Activated T-cell treated with anti-CD3 and anti-CD28 coated beads, Interleukin-2, amount 50 U/mL, for 72 hours (primary cell): ENCODE measurements around the gene CNOT2. TPM values are rescaled to one million over a fixed set of nuclear protein-coding genes. Genes with fewer than 3 reads are reported as not detected.

Experiments
- ATAC-seq, 2 donors: fragments of 150-1000 bp; cut with Tn5 transposase; replicated peaks in 1 of 2; 2 replicates each; pipeline ENCODE4 v1.10.0; 2021; ENCODE audit warnings: moderate library complexity in 2 of 2, mild to moderate bottlenecking in 1 of 2
- DNase-seq, 2 donors: peaks; one replicate each; pipeline ENCODE4 v3.0.0; 2021 to 2022; ENCODE audit warnings: mixed read lengths in 1 of 2
- H3K27ac Mint-ChIP-seq: one replicate; pipeline ENCODE4 v1.8.0; 2022; ENCODE audit warnings: mild to moderate bottlenecking, moderate library complexity, mixed read lengths
- H3K27me3 Mint-ChIP-seq: one replicate; pipeline ENCODE4 v1.8.0; 2022; ENCODE audit warnings: low read depth, mixed read lengths
- H3K36me3 Mint-ChIP-seq, 2 donors: one replicate each; pipeline ENCODE4 v1.8.0; 2022; ENCODE audit warnings: mixed read lengths in 2 of 2, mild to moderate bottlenecking in 1 of 2; ENCODE audit not compliant: insufficient read depth in 2 of 2
- H3K4me1 Mint-ChIP-seq: one replicate; pipeline ENCODE4 v1.8.0; 2022; ENCODE audit warnings: low read depth, mixed read lengths
- H3K4me3 Mint-ChIP-seq, 2 donors: one replicate each; pipeline ENCODE4 v1.8.0; 2022; ENCODE audit warnings: mild to moderate bottlenecking in 2 of 2, mixed read lengths in 2 of 2, moderate library complexity in 2 of 2
- H3K9me3 Mint-ChIP-seq, 2 donors: one replicate each; pipeline ENCODE4 v1.8.0; 2022; ENCODE audit warnings: mixed read lengths in 2 of 2
- total RNA-seq, 2 donors: library from RNA; stranded (reverse); gene quantifications; one replicate each; pipeline ENCODE4 v1.2.3, GENCODE V29; 2022

Gene CNOT2
- total RNA-seq, 2 donors from 2014 or later, result 62.8 to 65.6 TPM

DNA sequence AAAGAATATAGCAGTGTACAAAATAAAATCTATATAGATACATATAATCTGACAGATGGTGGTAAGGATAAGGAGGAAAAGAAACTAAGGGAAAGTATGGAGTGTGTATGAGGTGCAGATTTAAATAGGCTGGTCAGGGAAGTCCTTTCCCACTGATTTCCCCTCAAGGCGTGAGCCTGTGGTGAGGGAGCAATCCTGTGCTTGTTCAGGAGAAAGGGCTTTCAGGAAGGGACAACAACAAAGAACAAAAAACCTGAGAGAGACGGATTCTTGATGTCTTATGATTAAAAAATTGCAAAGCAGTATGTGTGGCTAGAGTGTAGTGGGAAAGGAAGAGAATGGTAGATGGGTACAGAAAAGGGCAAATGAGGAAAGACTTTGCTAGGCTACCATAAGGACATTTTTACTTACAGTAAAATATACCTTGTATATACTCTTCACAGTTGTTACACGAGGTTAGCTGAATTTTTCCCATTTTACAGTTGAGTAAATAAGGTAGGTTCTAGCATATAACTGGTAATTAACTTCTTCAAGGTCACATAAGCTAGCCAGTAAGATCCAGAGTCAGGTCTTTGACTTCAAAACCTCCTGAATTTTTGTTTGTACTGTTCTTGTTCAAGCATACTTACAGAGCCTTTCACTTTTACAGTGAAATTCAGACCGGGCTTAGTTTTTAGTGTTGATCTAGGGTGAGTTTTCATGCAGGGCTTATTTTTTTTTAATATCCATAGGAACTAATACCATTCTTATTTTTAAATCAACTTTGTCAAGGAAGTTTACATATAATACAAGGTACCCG is 15.6 kb downstream of the CNOT2 start:
- peaks cover 83% of the 10 kb centered on the region for H3K4me1 Mint-ChIP-seq
- H3K27ac Mint-ChIP-seq, result no peak overlapping the region
- no peaks in the 10 kb centered on the region for H3K9me3 Mint-ChIP-seq
- no peaks in the 10 kb centered on the region for H3K27me3 Mint-ChIP-seq
- ATAC-seq (no peak), DNase-seq (no peak)
- no peak overlapping the region for H3K4me3 Mint-ChIP-seq
- H3K36me3 Mint-ChIP-seq, result peaks cover 5 to 16% of the 10 kb centered on the region in 2 donors

- Mint-ChIP-seq H3K4me3 (no peak overlapping the region), H3K36me3 (peaks cover 5 to 17% of the 10 kb centered on the region in 2 donors), H3K9me3 (no peaks in the 10 kb centered on the region), H3K4me1 (peaks cover 79% of the 10 kb centered on the region), H3K27ac (peak overlapping the region; percentile 44), H3K27me3 (no peaks in the 10 kb centered on the region)
- no peak for ATAC-seq
- DNase-seq, result no peak
Observed at GRCh38 chr12:70260646-70261045, 17.4 kb downstream of the CNOT2 start.

GRCh38 chr12:70264067-70264867 is 21.0 kb downstream of the CNOT2 start:
- Mint-ChIP-seq H3K36me3 (peaks cover 8 to 20% of the 10 kb centered on the region in 2 donors), H3K4me3 (no peak overlapping the region), H3K27me3 (no peaks in the 10 kb centered on the region), H3K4me1 (peaks cover 75% of the 10 kb centered on the region), H3K9me3 (peaks cover 0 to 3% of the 10 kb centered on the region in 2 donors), H3K27ac (no peak overlapping the region)
- no peak for DNase-seq
- ATAC-seq, result peak; percentile 57 to 64

- H3K27ac Mint-ChIP-seq, result peak overlapping the region; percentile 77
- peaks cover 68% of the 10 kb centered on the region for H3K4me1 Mint-ChIP-seq
- H3K4me3 Mint-ChIP-seq, result peak overlapping the region in 1 of 2 donors; percentile 58
- no peak for DNase-seq
- no peak for ATAC-seq
- H3K36me3 Mint-ChIP-seq, result peaks cover 8 to 20% of the 10 kb centered on the region in 2 donors
- no peaks in the 10 kb centered on the region for H3K27me3 Mint-ChIP-seq
- H3K9me3 Mint-ChIP-seq, result peaks cover 0 to 3% of the 10 kb centered on the region in 2 donors
Observed at GRCh38 chr12:70265132-70265531, 21.9 kb downstream of the CNOT2 start.

- ATAC-seq (peak; percentile 81 to 95), DNase-seq (peak in 1 of 2 donors; percentile 6)
- Mint-ChIP-seq H3K9me3 (peaks cover 0 to 3% of the 10 kb centered on the region in 2 donors), H3K4me3 (peak overlapping the region; percentile 31 to 65), H3K36me3 (peaks cover 5 to 17% of the 10 kb centered on the region in 2 donors), H3K27me3 (no peaks in the 10 kb centered on the region), H3K4me1 (peaks cover 65% of the 10 kb centered on the region), H3K27ac (peak overlapping the region; percentile 80)
Observed at GRCh38 chr12:70267550-70267949, 24.3 kb downstream of the CNOT2 start.

DNA sequence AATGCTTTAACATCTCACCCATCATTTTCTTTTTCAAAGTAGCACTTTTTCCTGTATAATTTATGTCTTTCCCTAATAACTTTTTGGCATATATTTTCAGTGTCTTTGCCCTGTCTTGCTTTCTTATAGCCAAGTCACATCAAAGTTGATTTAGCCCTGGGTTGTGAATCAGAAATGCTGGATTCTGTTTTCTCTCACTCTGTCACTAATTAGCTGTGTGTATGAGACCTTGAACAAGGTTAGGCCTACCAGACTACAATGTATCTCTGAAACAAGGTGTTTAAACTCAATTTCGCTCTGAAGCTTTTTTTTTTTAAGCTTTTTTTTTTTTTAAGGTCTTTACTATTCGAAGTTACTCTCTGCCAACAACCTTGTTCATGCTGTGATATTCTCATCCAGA is 25.7 kb downstream of the CNOT2 start:
- no peak overlapping the region for H3K4me3 Mint-ChIP-seq
- H3K9me3 Mint-ChIP-seq, result peaks cover 0 to 3% of the 10 kb centered on the region in 2 donors
- no peaks in the 10 kb centered on the region for H3K27me3 Mint-ChIP-seq
- peaks cover 58% of the 10 kb centered on the region for H3K4me1 Mint-ChIP-seq
- no peak for ATAC-seq
- peaks cover 3 to 5% of the 10 kb centered on the region in 2 donors for H3K36me3 Mint-ChIP-seq
- DNase-seq, result no peak
- H3K27ac Mint-ChIP-seq, result peak overlapping the region; percentile 42

DNA sequence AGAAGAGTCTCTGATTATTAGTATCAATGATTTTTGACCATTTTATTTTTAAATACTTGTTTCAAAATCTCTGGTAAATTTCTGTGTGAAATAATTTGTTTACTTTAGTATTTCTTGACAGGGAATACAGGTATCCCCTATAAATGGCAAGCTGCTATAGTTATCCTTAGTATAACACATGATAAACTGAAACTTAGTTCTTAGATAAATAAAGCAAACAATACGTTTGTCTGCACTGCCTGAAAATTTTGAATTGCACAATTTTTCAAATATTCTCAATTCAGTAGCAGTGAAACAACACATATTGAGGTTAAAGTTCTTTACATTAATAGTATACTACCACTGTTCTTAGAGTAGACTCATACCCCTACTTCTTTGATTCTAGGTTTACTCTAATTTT is 26.9 kb downstream of the CNOT2 start:
- peaks cover 60% of the 10 kb centered on the region for H3K4me1 Mint-ChIP-seq
- H3K27ac Mint-ChIP-seq, result no peak overlapping the region
- H3K9me3 Mint-ChIP-seq, result peaks cover 3 to 6% of the 10 kb centered on the region in 2 donors
- ATAC-seq (no peak), DNase-seq (no peak)
- peaks cover 6 to 12% of the 10 kb centered on the region in 2 donors for H3K36me3 Mint-ChIP-seq
- H3K27me3 Mint-ChIP-seq, result no peaks in the 10 kb centered on the region
- no peak overlapping the region for H3K4me3 Mint-ChIP-seq

DNA sequence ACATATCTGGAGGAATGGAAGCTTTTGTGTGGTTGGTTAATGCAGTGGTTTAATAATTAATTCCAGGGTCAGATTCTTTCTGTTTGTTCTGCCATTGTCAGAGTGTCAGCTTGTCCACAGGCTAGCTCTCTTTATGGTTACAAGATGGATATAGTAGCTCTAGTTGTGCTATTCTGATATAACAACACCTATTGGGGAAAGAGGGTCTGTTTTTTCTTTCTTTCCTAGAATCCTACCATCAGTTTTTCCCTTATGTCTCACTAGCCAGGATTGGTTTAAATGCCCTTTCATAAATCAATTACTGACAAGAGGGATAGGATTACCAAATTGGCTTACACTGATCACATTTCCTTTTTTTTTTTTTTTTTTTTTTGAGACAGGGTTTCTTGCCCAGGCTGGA is 27.8 kb downstream of the CNOT2 start:
- H3K4me1 Mint-ChIP-seq, result peaks cover 63% of the 10 kb centered on the region
- peaks cover 3 to 6% of the 10 kb centered on the region in 2 donors for H3K9me3 Mint-ChIP-seq
- ATAC-seq, result no peak
- H3K36me3 Mint-ChIP-seq, result peaks cover 8 to 17% of the 10 kb centered on the region in 2 donors
- DNase-seq, result no peak
- H3K27ac Mint-ChIP-seq, result no peak overlapping the region
- H3K4me3 Mint-ChIP-seq, result no peak overlapping the region
- no peaks in the 10 kb centered on the region for H3K27me3 Mint-ChIP-seq

DNA sequence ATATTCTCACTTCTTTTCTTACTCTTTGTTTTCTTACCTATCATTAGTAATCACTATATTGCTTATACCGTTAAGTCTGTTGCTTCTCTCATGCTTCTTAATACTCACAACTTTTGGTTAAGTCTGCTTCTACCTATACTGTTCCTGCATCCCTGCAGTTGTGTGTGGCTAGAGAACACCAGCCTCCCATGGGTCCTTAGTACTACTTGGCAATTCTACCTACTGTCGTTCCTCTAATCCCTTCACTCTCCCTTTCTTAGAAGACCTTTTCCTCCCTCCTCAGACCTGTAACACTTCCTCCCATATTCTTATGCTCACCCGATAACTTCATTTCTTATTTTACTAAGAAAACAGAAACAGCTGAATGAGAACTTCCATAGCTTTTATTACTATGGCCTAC is 29.3 kb downstream of the CNOT2 start:
- H3K9me3 Mint-ChIP-seq, result peaks cover 3% of the 10 kb centered on the region in 2 donors
- ATAC-seq (no peak), DNase-seq (no peak)
- H3K27ac Mint-ChIP-seq, result no peak overlapping the region
- H3K4me1 Mint-ChIP-seq, result peaks cover 50% of the 10 kb centered on the region
- H3K27me3 Mint-ChIP-seq, result no peaks in the 10 kb centered on the region
- H3K36me3 Mint-ChIP-seq, result peaks cover 5 to 17% of the 10 kb centered on the region in 2 donors
- H3K4me3 Mint-ChIP-seq, result no peak overlapping the region

DNA sequence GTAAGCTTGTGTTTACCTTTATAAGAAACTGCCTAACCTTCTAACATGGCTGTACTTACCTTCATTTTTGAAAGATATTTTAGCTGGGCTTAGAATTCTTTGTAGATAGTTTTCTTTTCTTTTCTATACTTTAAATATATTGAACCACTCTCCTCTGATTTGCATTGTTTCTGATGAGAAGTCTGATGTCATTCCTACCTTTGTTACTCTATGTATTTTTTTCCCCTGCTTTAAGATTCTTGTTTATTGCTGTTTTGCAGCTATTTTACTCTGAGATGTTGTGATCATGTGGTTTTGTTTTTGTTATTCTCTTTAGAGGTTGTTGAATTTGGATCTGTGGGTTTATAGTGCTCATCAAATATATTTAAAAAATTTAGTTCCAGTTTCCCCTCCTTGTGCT is 31.8 kb downstream of the CNOT2 start:
- H3K9me3 Mint-ChIP-seq, result peaks cover 3% of the 10 kb centered on the region in 2 donors
- H3K36me3 Mint-ChIP-seq, result peaks cover 5 to 24% of the 10 kb centered on the region in 2 donors
- no peaks in the 10 kb centered on the region for H3K27me3 Mint-ChIP-seq
- DNase-seq (no peak), ATAC-seq (no peak)
- peak overlapping the region; percentile 87 for H3K27ac Mint-ChIP-seq
- H3K4me3 Mint-ChIP-seq, result no peak overlapping the region
- peaks cover 47% of the 10 kb centered on the region for H3K4me1 Mint-ChIP-seq

DNA sequence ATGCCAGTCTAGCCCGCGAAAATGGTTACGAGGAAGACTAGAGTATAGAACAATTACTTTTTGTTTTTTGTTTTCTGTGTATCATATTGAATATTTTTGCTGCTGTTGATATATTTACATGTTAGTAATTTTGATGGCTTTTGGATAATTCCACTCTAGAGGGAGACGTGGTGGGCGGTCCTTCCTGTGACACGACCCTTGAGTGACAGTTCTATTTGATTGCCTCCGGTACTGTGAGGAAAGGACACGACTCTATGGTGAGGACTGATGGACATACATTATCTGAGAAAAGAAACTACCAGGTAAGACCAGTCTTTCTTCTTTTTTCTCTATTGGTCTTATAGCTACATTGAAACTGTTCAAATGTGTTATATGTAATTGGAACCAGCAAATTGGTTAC is 34.7 kb downstream of the CNOT2 start:
- Mint-ChIP-seq H3K9me3 (peaks cover 3% of the 10 kb centered on the region in 2 donors), H3K27me3 (no peaks in the 10 kb centered on the region), H3K4me1 (peaks cover 36% of the 10 kb centered on the region), H3K4me3 (no peak overlapping the region), H3K27ac (peak overlapping the region; percentile 33), H3K36me3 (peaks cover 5 to 25% of the 10 kb centered on the region in 2 donors)
- DNase-seq, result no peak
- no peak for ATAC-seq

DNA sequence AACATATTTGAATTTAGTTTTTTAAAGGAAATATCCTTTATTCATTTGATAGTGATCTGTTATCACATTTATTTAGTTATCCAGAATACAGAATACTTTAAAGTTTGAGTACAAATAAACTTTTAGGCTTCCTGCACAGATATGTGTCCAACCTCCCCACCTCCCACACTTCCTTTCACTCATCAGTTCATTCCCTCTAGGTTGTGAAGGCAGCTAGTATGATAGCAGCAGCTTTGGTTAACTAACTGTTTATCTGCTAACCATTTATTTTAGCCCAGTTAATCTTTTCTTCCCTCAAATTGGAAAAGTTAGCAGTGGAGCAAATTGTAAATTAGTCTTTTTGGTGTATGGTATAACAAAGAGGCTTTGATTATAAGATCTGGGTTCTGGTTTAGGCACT is 35.7 kb downstream of the CNOT2 start:
- peaks cover 5 to 27% of the 10 kb centered on the region in 2 donors for H3K36me3 Mint-ChIP-seq
- peaks cover 3% of the 10 kb centered on the region in 2 donors for H3K9me3 Mint-ChIP-seq
- H3K4me3 Mint-ChIP-seq, result no peak overlapping the region
- H3K27ac Mint-ChIP-seq, result peak overlapping the region; percentile 57
- peaks cover 33% of the 10 kb centered on the region for H3K4me1 Mint-ChIP-seq
- DNase-seq (no peak), ATAC-seq (no peak)
- no peaks in the 10 kb centered on the region for H3K27me3 Mint-ChIP-seq

DNA sequence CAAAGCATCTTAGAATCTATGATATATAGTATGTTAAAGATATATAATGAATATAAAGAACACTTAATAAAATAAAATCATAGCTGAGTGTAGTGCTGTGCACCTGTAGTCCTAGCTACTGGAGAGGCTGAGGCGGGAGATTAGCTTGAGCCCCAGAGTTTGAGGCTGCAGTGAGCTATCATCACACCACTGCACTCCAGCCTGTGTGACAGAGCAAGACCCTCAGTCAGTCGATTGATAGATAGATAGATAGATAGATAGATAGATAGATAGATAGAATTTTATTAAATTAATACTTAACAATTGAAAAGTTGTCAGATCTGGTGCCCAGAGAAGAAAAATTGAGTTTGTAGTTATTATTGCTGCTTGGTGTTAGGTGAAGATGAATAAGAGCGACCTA is 40.0 kb downstream of the CNOT2 start:
- peaks cover 3 to 27% of the 10 kb centered on the region in 2 donors for H3K36me3 Mint-ChIP-seq
- H3K27ac Mint-ChIP-seq, result peak overlapping the region; percentile 83
- no peak overlapping the region for H3K4me3 Mint-ChIP-seq
- no peak for DNase-seq
- no peak for ATAC-seq
- no peaks in the 10 kb centered on the region for H3K9me3 Mint-ChIP-seq
- no peaks in the 10 kb centered on the region for H3K27me3 Mint-ChIP-seq
- peaks cover 21% of the 10 kb centered on the region for H3K4me1 Mint-ChIP-seq
